KMS-11 (cell line): ENCODE data around the gene MCUB.

Experiments
- H2AFZ ChIP-seq: fragments of 200-600 bp; sonication (generic); 2 replicates; pipeline ENCODE4 v1.6.1; 2016; ENCODE audit warnings: antibody characterized with exemption, mixed run types, low read depth
- H3K27ac ChIP-seq: fragments of 200-600 bp; sonication (generic); 2 replicates; pipeline ENCODE4 v1.6.1; 2016; ENCODE audit warnings: mild to moderate bottlenecking, mixed run types
- H3K27me3 ChIP-seq: fragments of 200-600 bp; sonication (generic); 2 replicates; pipeline ENCODE4 v1.6.1; 2017; ENCODE audit warnings: mild to moderate bottlenecking, low read depth, mixed run types, moderate library complexity; ENCODE audit not compliant: insufficient read depth
- H3K36me3 ChIP-seq: fragments of 200-600 bp; sonication (generic); 2 replicates; pipeline ENCODE4 v1.6.1; 2017; ENCODE audit warnings: mild to moderate bottlenecking, mixed run types; ENCODE audit not compliant: insufficient read depth
- H3K4me1 ChIP-seq: fragments of 200-600 bp; sonication (generic); 2 replicates; pipeline ENCODE4 v1.6.1; 2016; ENCODE audit warnings: mild to moderate bottlenecking, low read depth, mixed run types; ENCODE audit not compliant: poor library complexity, severe bottlenecking
- H3K4me2 ChIP-seq: fragments of 200-600 bp; sonication (generic); 2 replicates; pipeline ENCODE4 v1.7.0; 2016; ENCODE audit warnings: mild to moderate bottlenecking, mixed run types
- H3K4me3 ChIP-seq: fragments of 200-600 bp; sonication (generic); IDR thresholded peaks from 2 replicates; pipeline ENCODE4 v1.6.1; 2017; ENCODE audit warnings: low read depth, low read length, mixed read lengths; ENCODE audit not compliant: insufficient read depth
- H3K79me2 ChIP-seq: fragments of 200-600 bp; sonication (generic); 2 replicates; pipeline ENCODE4 v1.6.1; 2016; ENCODE audit warnings: low read depth, mixed run types; ENCODE audit not compliant: insufficient read depth
- H3K9ac ChIP-seq: fragments of 200-600 bp; sonication (generic); 2 replicates; pipeline ENCODE4 v1.6.1; 2016; ENCODE audit warnings: mild to moderate bottlenecking, mixed run types
- H4K20me1 ChIP-seq: fragments of 200-600 bp; sonication (generic); 2 replicates; pipeline ENCODE4 v1.6.1; 2016; ENCODE audit warnings: mild to moderate bottlenecking, mixed run types; ENCODE audit not compliant: insufficient read depth
- CTCF ChIP-seq: fragments of 200-600 bp; sonication (generic); conservative IDR thresholded peaks from 2 replicates; pipeline ENCODE4 v1.6.1; 2017; ENCODE audit warnings: low read depth, mild to moderate bottlenecking, antibody characterized with exemption, low read length, moderate library complexity, mixed read lengths

The MCUB gene

DNA sequence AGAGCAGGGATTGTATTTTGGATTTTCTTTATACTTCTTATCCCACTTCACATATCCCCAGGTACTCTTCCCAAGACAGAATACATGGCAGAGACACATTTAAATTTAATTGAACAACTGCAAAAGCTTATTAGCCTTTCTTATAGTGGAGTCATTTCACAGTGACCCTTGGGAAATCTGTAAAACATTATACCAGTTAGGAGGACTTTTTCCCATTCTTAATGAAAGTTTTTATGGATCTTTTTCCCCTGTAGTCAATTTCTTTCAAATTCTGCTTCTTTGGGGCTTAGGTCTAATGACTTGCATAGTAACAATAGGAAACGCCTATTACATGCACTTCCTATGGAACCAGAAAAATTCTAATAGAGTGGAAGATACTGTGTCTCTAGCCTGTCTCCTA, 14.6 kb upstream of the MCUB start:
- H3K9ac ChIP-seq: no peak overlapping the region
- no peaks in the 10 kb centered on the region for H4K20me1 ChIP-seq
- H3K79me2 ChIP-seq: no peaks in the 10 kb centered on the region
- no peaks in the 10 kb centered on the region for H3K4me1 ChIP-seq
- H2AFZ ChIP-seq: no peak overlapping the region
- no peaks in the 10 kb centered on the region for H3K36me3 ChIP-seq
- H3K4me2 ChIP-seq: no peak overlapping the region
- H3K27ac ChIP-seq: no peak overlapping the region
- TF ChIP-seq CTCF: no peak
- H3K4me3 ChIP-seq: no peak overlapping the region
- H3K27me3 ChIP-seq: no peaks in the 10 kb centered on the region

GRCh38 chr4:109547394-109547793, 12.7 kb upstream of the MCUB start:
- no peak overlapping the region for H3K27ac ChIP-seq
- no peak overlapping the region for H3K9ac ChIP-seq
- no peaks in the 10 kb centered on the region for H3K27me3 ChIP-seq
- H3K4me3 ChIP-seq: no peak overlapping the region
- H3K4me2 ChIP-seq: no peak overlapping the region
- H3K4me1 ChIP-seq: no peaks in the 10 kb centered on the region
- TF ChIP-seq CTCF: no peak
- H3K79me2 ChIP-seq: no peaks in the 10 kb centered on the region
- H3K36me3 ChIP-seq: no peaks in the 10 kb centered on the region
- no peak overlapping the region for H2AFZ ChIP-seq
- H4K20me1 ChIP-seq: no peaks in the 10 kb centered on the region

DNA sequence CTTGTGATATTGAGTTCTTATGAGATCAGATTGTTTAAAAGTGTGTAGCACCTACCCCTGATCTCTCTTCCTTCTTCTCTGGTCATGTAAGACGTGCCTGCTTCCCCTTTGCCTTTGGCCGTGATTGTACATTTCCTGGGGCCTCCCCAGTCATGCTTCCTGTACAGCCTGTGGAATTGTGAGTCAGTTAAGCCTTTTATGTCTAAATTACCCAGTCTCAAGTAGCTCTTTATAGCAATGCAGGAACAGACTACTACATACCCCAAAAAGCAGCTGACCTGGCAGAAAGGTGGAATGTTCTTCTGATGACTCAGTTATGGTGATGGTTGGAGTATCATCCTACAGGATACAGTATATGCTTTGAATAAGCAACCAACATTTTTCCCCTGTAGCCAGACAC, 11.4 kb upstream of the MCUB start:
- H3K79me2 ChIP-seq: no peaks in the 10 kb centered on the region
- no peaks in the 10 kb centered on the region for H3K36me3 ChIP-seq
- no peak overlapping the region for H2AFZ ChIP-seq
- no peak overlapping the region for H3K4me2 ChIP-seq
- no peak overlapping the region for H3K9ac ChIP-seq
- H4K20me1 ChIP-seq: no peaks in the 10 kb centered on the region
- H3K4me3 ChIP-seq: no peak overlapping the region
- H3K27me3 ChIP-seq: no peaks in the 10 kb centered on the region
- TF ChIP-seq CTCF: no peak
- H3K27ac ChIP-seq: no peak overlapping the region
- no peaks in the 10 kb centered on the region for H3K4me1 ChIP-seq

- H3K27ac ChIP-seq: no peak overlapping the region
- H3K4me1 ChIP-seq: no peaks in the 10 kb centered on the region
- no peak overlapping the region for H3K4me2 ChIP-seq
- no peak overlapping the region for H3K4me3 ChIP-seq
- H4K20me1 ChIP-seq: no peaks in the 10 kb centered on the region
- H3K79me2 ChIP-seq: no peaks in the 10 kb centered on the region
- H3K36me3 ChIP-seq: no peaks in the 10 kb centered on the region
- TF ChIP-seq CTCF: no peak
- H3K27me3 ChIP-seq: no peaks in the 10 kb centered on the region
- no peak overlapping the region for H3K9ac ChIP-seq
- no peak overlapping the region for H2AFZ ChIP-seq
Observed at GRCh38 chr4:109552237-109552636, 7.8 kb upstream of the MCUB start.

DNA sequence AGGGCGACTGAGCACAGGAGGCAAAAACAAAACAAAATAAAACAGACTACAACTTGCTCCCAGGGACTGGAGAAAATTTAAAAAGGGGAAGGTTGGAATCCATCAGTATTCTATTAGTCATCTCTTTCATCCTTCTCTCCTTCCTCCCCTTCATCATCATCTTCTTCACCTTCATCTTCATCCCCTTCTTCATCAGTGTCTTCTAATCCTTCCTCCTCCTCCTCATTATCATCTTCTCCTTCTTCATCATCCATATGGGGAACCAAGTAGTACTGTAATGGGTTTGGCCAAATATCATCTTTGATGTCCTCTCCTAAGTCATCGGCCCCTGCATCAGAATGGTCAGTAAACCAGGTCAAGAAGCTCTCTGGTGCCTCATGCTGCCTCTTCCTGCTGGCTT, 6.9 kb upstream of the MCUB start:
- Histone ChIP-seq H3K27ac (no peak overlapping the region), H3K9ac (no peak overlapping the region), H3K27me3 (no peaks in the 10 kb centered on the region), H2AFZ (no peak overlapping the region), H4K20me1 (no peaks in the 10 kb centered on the region), H3K79me2 (no peaks in the 10 kb centered on the region), H3K36me3 (no peaks in the 10 kb centered on the region), H3K4me1 (no peaks in the 10 kb centered on the region), H3K4me3 (no peak overlapping the region), H3K4me2 (no peak overlapping the region)
- TF ChIP-seq CTCF: no peak
